ENCODE results near the gene LRRC43. TPM values are rescaled to one million over a fixed set of nuclear protein-coding genes. Genes with fewer than 3 reads are reported as not detected.
A peak's percentile ranks its signal among the peaks of the same experiment; 100 is the strongest.
"Not testable (repeated sequence)": the region's sequence is repeated elsewhere in the genome, so short reads cannot be mapped to it uniquely, and the experiment has no call there.

LRRC43 gene
- total and polyA plus RNA-seq, 8 donors: 0.70 to 3.3 (median 2.3) TPM

DNA sequence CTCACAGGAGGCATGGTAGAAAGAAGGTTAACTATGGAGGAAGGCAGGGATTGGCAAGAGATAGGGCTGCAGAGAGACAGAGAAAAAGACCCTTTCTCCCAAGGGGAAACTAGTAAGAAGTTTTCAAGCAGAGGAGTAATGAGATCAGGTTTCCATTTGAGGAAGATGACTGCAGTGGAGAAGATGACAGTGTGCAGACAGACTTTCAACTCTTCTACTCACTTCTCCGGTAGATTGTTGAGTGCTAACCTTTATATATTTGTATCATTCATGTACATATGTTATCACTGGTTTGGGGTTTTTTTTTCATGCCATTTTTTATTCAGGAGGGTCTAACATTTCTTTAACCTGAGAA, 14.7 kb downstream of the LRRC43 start:
- no peak for DNase-seq
- Histone ChIP-seq H3K4me1 (no peaks in the 10 kb centered on the region), H3K27me3 (peaks cover under 1 to 54% of the 10 kb centered on the region in 2 donors), H3K4me3 (no peak overlapping the region), H3K9me3 (no peaks in the 10 kb centered on the region), H3K36me3 (no peaks in the 10 kb centered on the region), H3K27ac (no peak overlapping the region)
- no peak for ATAC-seq
- TF ChIP-seq, protein P1, sequence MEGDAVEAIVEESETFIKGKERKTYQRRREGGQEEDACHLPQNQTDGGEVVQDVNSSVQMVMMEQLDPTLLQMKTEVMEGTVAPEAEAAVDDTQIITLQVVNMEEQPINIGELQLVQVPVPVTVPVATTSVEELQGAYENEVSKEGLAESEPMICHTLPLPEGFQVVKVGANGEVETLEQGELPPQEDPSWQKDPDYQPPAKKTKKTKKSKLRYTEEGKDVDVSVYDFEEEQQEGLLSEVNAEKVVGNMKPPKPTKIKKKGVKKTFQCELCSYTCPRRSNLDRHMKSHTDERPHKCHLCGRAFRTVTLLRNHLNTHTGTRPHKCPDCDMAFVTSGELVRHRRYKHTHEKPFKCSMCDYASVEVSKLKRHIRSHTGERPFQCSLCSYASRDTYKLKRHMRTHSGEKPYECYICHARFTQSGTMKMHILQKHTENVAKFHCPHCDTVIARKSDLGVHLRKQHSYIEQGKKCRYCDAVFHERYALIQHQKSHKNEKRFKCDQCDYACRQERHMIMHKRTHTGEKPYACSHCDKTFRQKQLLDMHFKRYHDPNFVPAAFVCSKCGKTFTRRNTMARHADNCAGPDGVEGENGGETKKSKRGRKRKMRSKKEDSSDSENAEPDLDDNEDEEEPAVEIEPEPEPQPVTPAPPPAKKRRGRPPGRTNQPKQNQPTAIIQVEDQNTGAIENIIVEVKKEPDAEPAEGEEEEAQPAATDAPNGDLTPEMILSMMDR (IDR thresholded peaks at IDR 0.05): no peak
- intact Hi-C loops (cut with DNase I): no loop called here

DNA sequence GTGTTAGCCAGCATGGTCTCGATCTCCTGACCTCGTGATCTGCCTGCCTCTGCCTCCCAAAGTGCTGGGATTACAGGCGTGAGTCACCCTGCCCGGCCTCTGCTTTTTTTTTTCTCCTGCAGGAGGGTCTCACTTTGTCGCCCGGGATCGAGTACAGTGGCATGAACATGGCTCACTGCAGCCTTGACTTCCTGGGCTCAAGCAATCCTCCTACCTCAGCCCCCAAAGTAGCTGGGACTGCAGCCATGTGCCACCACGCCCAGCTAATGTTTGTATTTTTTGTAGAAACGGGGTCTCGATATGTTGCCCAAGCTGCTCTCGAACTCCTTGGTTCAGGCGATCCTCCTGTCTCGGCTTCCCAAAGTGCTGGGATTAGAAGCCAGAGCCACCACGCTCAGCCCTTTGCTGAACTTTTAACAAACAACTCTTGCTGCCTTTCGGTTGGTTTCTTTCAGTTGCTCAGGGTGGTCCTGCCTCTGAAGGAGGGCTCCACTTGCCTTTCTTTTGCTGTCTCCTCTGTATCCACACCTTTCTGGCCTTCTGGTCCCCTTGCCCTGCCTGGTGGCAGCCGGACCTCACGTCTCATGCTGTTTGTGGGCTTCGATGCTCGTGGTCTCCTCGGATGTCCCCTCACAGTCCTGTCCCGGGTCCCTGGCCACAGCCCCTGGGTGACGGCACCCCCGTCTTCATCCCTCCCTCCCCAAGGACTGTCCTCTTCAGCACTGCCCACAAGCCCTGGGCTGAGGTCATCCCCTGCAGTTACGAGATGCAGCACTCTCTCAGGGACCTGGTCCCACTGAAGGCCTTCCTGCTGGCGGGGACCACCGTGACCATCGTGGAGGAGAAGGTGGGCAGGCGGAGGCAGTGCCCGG, 16.8 kb downstream of the LRRC43 start:
- Histone ChIP-seq H3K36me3 (no peaks in the 10 kb centered on the region), H3K9me3 (no peaks in the 10 kb centered on the region), H3K4me1 (peaks cover 0 to 17% of the 10 kb centered on the region in 2 donors), H3K4me3 (no peak overlapping the region), H3K27me3 (peaks cover 18 to 75% of the 10 kb centered on the region in 2 donors), H3K27ac (no peak overlapping the region)
- TF ChIP-seq, protein P1 (IDR thresholded peaks at IDR 0.05): no peak
- intact Hi-C loops (cut with DNase I): no loop called here
- DNase-seq: no peak
- no peak for ATAC-seq

DNA sequence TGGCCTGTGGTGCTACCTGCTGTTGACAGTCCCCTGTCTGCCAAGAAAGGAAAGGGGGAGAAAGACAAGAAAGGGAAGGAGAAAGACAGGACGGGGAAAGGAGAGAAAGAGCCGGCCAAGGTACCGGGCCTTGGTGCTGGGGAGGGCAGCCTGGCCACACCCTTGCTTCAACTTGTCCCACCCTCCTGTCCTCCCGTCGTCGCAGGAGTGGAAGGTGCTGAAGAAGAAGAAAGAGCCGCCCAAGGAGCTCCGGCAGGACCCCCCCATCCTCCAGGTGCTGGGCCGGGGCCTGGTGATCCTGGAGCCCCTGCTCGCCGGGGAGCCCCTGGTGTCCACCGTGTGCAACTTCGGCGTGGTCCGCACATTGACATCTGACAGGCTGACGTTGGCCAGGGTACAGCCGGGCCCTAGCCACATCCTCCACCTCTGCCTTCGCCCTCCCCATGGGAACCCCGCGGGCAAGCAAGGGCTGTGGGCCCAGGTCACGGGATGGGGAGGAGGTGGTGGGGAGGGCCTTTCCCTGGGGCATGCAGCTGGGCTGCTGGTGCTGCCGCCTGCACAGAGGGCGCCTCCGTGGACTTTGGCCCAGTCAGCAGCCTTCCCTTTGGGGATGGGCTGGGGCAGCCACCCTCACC, 17.7 kb downstream of the LRRC43 start:
- intact Hi-C loops (cut with DNase I): no loop called here
- H3K27me3 ChIP-seq: peaks cover 22 to 84% of the 10 kb centered on the region in 2 donors

DNA sequence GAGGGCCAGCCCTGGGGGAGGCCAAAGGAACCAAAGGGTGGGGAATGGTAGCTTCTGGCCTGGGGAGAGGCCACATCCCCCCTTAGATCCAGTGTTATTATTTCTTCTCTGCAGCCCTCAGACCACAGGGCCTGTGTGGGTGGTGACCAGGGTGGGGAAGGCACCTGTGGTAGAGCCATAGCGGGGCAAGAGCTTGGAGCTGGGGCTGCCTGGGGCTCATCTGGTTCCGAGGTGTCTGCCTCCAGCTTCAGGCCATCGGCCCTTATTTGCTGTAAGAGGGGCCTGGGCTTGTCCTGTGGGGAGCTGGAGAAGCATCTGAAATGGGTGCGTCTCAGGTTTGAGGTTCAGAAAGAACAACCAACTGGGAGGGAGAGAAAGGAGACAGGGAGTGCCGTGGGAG, 18.5 kb downstream of the LRRC43 start:
- H3K4me1 ChIP-seq: peaks cover 0 to 17% of the 10 kb centered on the region in 2 donors
- intact Hi-C loops (cut with DNase I): no loop called here
- H3K27ac ChIP-seq: no peak overlapping the region
- DNase-seq (no peak), ATAC-seq (no peak)
- no peak overlapping the region for H3K4me3 ChIP-seq
- TF ChIP-seq, protein P1 (IDR thresholded peaks at IDR 0.05): no peak
- H3K9me3 ChIP-seq: no peaks in the 10 kb centered on the region
- no peaks in the 10 kb centered on the region for H3K36me3 ChIP-seq
- peaks cover 22 to 92% of the 10 kb centered on the region in 2 donors for H3K27me3 ChIP-seq

More for the DNA sequence above, 17.7 kb downstream of the LRRC43 start:
- Histone ChIP-seq H3K4me1 (peaks cover 0 to 17% of the 10 kb centered on the region in 2 donors), H3K27ac (no peak overlapping the region), H3K4me3 (no peak overlapping the region), H3K9me3 (no peaks in the 10 kb centered on the region), H3K36me3 (no peaks in the 10 kb centered on the region)
- DNase-seq (no peak), ATAC-seq (no peak)
- TF ChIP-seq, protein P1 (IDR thresholded peaks at IDR 0.05): no peak

DNA sequence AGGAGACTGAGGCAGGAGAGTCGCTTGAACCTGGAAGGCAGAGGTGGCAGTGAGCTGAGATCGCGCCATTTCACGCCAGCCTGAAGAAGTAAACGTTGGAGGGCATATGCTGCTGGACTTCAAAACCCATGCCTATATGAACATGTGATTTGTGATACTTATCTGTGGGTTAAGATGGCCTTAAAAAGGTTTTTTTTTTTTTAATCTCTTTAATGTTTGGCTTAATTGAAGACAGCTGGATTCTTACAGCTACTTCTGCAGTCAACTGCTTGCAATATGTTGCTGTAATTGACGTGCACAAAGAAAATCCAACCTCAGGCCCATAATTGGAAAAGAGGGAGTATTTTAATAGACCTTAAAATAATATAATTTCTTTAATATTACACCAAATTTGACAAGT, 19.1 kb downstream of the LRRC43 start:
- Histone ChIP-seq H3K27me3 (peaks cover 22 to 94% of the 10 kb centered on the region in 2 donors), H3K36me3 (peaks cover 0 to 5% of the 10 kb centered on the region in 2 donors), H3K27ac (no peak overlapping the region), H3K4me1 (peaks cover 0 to 17% of the 10 kb centered on the region in 2 donors), H3K4me3 (no peak overlapping the region), H3K9me3 (no peaks in the 10 kb centered on the region)
- intact Hi-C loops (cut with DNase I): no loop called here
- ATAC-seq: no peak
- DNase-seq: no peak
- TF ChIP-seq, protein P1 (IDR thresholded peaks at IDR 0.05): no peak

DNA sequence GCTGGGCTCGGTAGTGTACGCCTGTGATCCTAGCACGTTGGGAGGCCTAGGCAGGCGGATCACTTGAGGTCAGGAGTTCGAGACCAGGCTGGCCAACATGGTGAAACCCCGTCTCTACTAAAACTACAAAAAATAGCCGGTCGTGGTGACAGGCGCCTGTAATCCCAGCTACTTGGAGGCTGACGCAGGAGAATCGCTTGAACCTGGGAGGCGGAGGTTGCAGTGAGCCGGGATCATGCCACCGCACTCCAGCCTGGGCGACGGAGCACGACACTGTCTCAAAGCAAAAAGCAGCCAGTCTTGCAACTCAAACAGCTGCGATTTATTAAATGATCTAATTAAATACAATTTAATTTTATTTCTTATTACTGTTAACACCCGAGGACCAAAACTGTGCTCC, 19.9 kb downstream of the LRRC43 start:
- H3K4me1 ChIP-seq: peaks cover 0 to 17% of the 10 kb centered on the region in 2 donors
- DNase-seq; H3K27ac ChIP-seq; intact Hi-C loops (cut with DNase I); ATAC-seq; H3K9me3 ChIP-seq: not testable (repeated sequence)
- H3K27me3 ChIP-seq: peaks cover 22 to 88% of the 10 kb centered on the region in 2 donors
- peaks cover 0 to 13% of the 10 kb centered on the region in 2 donors for H3K36me3 ChIP-seq
- peak overlapping the region; percentile 50 to 62 for H3K4me3 ChIP-seq
